Raji (cell line): ENCODE results near the gene ABT1.

Experiments used
- POLR2A ChIP-seq: IDR thresholded peaks from 2 replicates; pipeline ENCODE4 v1.6.1; 2011; ENCODE audit warnings: low read depth, low read length, control low read depth; ENCODE audit not compliant: insufficient read depth

Gene ABT1

DNA sequence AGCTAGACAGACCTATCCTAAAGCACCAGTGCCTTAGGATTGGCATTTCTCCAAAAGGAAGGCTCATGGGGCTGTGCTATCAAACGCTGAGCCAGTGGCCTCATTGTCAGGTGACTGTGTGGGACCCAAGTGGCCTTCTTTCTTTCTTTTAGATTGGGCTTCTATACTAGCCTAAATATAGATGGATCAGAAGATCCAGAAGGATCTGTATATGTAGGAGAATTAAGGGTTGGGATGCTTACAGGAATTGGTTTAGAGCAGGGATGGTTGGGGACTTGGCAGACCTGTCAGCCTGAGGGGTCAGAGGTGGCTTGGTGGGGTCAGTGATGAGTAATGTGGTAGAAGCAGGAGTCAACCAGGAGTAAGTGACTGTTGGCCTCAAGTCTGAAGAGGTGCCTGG is 14.8 kb downstream of the ABT1 start:
- TF ChIP-seq POLR2A, result no peak

DNA sequence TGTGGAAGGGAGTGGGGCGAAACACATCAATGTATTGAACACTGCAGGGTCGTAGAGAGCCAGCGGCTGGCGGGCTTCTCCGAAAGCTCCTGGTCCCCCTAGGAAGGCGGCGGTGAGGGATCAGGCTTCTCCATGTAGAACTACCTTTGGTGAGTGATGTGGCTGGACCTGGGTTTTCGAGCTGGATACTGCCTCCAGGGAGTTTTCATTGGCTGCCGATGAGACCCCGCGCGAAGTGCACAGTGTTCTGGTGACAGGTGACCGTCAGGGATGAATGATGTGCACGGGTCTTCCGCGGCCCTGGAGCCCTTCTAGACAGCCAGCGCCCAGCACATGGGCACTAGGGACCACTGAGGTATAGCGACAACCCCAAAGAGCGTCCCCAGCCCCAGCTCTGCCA is 16.4 kb downstream of the ABT1 start:
- no peak for TF ChIP-seq POLR2A

DNA sequence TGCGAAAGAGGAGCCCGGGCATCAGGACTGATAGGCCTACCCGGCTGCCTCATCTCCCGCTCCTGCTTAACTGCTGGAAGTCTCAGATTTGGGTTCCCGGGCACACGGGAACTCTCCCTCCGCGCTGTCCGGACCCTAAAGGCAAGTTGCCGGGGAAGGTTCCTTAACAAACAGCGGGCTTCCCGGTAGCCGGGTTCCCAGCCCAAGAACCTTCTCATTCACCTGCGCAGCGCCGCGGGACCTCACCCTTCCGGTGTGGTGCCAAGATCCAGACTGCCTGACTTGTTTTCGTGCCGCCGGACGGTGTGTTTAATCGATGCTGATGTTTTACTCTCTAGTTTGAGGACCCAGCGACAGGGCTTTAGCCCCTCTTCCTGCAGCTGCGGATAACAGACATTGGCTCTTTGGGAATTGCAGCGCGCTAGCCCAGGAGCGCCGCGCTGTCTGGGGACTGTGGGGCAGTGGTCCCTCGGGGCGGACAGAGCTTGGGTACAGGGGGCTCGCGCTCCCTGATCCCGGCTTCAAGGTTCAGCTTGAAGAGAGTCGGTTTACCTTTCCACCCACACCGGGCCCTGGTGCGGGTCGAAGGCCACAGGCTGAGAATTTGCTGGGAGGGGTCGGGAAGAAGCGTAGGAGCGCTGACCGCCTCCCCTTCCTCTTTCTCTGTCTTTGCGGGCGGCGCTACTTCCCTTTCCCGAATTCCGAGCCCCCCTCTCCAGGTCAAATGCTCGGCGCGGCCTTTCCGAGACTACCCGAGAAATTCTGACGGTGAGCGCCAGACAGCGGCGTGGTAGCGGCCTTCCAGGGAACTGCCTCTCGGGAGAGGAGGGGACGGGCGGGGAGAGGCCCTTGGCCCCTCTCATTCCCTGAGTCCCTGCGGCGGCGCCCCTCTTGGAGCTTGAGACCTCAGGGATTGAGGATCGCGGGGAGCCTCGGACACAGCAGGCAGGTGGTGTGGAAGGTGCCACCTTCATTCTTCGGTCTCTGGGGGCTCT is 17.2 kb downstream of the ABT1 start:
- TF ChIP-seq POLR2A, result no peak

DNA sequence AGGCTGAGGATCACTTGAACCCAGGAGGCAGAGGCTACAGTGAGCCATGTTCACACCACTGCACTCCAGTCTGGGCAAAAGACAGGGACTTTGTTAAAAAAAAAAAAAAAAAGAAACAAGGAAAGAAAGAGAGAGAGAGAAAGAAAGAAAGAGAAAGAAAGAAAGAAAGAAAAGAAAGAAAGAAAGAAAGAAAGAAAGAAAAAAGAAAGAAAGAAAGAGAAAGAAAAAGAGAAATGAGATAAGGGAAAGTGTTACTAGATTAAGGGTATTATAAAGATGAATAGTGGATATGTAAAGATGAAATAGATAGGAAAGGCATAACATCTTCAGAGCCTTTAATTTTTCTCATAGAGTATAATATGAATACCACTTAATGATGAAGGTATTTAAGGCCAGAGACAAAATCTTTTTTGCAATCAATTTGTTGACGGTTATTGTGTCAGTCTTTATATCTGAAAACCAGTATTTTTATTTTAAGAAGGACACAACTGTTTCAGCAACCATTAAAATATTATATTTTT is 26.6 kb downstream of the ABT1 start:
- no peak for TF ChIP-seq POLR2A

DNA sequence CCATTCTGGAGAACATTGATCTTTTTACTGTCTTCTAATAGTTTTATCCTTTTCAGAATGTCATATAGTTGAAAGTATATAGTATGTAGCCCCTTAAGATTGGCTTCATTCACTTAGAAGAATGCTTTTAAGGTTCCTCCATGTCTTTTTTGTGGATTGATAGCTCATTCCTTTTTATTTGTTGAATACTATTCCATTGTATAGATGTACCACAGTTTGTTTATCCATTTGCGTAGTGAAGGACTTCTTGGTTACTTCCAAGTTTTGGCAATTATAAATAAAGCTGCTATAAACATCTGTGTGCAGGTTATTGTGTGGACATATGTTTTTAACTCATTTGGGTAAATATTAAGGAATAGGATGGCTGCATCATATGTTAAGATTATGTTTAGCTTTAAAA is 27.8 kb downstream of the ABT1 start:
- TF ChIP-seq POLR2A, result no peak

DNA sequence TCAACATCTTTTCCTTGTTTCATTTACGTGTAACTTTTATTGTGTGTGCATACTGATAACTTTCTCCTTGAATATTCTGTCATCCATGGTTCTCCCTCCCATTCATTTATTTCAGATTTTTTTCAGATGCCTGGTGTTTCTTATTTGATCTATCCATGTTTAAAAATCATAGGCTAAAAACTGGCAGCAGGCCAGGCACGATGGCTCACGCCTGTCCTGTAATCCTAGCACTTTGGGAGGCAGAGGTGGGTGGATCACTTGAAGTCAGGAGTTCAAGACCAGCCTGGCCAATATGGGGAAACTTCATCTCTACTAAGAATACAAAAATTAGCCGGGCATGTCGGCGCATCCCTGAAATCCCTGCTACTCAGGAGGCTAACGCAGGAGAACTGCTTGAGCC is 31.1 kb downstream of the ABT1 start:
- no peak for TF ChIP-seq POLR2A

DNA sequence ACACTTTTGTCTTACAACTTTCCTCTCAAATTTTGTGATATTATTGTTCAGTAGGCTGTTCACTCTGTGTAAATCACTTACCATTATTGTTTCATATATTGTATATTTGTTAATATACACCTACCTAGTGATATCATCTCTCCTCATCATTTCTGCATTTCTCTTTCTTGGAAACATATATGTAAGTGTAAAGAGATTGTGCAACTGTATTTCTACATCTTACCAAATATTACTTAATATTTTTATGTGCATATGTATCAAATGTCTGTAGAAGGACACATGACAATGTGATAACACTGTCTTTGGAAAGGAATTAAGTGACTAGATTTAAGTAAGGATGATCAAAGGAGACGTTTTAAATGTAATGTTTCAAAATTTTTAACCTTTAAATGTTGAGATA is 32.6 kb downstream of the ABT1 start:
- no peak for TF ChIP-seq POLR2A

DNA sequence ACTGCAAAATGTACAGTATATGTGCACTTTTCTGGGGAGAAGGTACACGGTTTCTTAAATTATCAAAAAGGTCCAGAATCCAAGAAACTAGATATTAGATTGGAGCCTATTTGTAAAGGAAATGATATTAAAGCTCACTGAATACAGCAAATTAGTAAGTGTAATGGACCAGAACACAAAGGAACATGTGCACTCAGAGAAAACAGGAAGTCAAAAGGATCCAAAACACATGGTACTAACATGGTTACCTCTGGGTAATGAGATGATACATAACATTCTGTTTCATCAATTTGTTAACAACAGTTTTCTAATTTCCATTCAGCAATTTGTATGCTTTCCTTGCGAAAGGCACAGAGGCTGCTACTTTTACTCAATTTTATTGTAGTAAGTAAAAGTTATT is 44.1 kb downstream of the ABT1 start:
- no peak for TF ChIP-seq POLR2A

DNA sequence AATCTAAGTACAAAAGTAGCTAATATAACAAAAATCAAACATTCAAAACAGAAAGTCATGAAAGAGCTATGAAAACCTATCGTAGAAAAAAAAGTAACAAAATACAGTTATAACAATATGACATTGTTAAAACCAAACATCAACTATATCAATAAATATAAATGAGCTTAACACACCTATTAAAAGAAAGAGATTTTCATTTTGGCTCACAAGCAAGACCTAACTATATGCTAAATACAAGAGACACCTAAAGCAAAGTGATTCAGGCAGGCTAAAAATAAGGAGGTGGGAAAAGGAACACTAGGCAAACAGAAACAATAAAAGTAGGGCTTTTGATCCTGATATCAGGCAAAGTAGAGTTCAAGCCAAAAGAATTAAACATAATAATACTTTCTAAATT is 49.3 kb downstream of the ABT1 start:
- TF ChIP-seq POLR2A, result no peak
